ENCODE results near the gene ZNF827. TPM values are rescaled to one million over a fixed set of nuclear protein-coding genes. Genes with fewer than 3 reads are reported as not detected.

ZNF827 gene
- polyA plus RNA-seq, 3 donors, result 26.5 to 38.1 (median 30.5) TPM

DNA sequence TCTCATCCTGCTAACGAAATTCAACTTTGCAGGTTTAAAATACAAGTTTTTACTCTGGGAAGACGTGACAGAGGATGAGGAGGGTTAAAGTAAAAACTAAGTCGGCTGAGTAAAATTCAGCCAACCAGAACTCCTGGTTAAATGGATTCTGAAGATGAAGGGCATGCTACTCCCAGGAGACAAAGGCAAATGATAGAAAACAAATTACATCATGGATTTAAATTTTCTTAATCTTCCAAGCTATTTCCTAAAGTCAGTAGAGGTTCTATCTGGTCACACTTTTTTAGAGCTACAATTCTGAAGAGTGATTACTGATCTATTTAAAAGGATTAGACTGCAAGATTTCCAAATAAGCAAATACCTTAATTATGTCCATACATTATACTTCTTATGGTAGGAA is 47.9 kb downstream of the ZNF827 start:
- no peak for DNase-seq (ENCODE audit: low read depth in 3 of 3, low spot score in 2 of 3)

DNA sequence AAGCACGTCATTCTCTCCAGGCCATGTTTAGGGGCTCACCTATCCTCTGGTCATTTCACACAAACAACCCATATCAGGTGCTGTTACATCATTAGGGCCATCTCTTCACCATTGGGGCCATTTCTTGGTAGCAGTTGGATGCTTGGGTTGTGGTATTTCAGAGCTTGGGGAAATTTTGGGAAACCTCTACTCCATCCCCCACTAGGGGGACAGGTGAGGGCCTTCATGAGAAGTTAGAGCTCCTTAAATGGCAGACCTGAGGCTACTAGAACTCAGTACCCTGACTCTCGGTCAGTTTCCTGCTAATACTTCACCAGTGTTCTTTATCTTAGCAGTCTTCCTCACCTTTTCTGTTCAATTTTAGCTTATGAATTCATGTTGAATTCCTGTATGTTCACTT is 50.2 kb downstream of the ZNF827 start:
- DNase-seq (ENCODE audit: low read depth in 3 of 3, low spot score in 2 of 3), result no peak

DNA sequence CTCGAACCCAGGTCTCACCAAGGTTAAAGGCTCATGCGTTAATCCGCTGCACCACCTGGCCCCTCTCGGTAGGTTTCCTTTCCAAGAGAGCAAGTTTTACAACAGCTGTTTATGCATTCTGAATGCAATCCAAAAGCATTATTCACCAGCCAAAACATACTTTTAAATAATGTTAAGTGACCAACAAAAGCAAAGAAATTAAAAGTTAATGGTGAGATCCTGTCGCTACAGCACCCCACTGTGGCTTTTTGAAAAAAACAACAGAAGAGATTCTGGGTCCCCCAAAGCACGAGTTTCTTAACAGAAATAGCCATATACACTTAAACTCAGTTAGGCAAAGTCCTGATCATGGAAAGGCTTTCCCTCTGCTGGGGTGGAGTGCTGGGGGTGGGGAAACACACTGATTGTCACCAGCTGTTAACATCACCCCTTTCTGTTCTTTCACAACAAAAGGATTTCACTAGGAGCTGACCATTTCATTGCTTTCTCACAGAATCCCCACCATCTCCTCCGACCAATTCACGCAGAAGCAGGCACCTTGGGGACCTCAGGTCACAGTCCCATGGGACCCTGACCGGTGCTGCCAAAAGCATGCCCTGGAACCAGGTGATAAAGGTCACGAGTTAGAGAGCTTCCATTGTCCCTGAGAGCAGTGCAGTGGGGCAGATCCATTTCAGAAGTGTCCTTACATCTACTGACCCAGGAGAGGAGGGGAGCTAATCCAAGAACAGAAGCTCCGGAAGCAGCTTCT is 51.2 kb downstream of the ZNF827 start:
- no peak for DNase-seq (ENCODE audit: low read depth in 3 of 3, low spot score in 2 of 3)

DNA sequence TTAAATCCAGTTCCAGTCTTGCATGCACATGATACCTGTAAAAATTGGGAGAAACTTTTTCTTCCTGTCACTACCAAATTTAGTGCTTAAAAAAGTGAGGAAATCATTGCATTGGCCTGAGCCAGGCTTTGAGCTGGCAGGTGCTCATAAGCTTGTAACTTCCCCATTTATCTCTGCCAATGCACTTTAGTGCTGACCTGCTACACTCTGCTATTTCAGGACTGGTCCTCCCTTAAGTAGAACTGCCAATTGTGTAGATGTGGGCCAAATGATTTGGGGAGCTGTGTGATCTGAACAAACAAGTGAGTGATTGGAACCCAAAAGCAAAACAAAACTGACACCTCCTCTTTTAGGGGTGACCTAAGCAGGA is 51.8 kb downstream of the ZNF827 start:
- no peak for DNase-seq (ENCODE audit: low read depth in 3 of 3, low spot score in 2 of 3)

DNA sequence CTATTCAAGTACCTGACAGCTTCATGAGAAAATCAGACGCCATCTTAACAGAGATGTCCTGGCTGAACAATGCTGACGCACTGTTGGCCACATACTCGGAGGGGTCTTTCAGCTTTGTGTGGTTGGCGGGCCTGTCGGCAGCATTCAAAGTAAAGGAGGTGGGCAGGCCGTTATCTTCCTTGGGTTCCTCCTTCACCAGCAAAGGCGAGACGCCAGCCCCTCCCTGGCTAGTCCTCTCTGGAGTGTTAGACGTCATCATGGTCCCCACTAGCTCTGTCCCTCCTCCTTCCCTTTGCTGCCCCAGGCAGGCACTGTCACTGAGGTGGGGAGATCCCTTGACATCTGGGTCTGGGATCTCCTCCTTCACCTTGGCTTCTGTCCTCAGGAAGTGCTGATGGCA is 53.0 kb downstream of the ZNF827 start:
- DNase-seq (ENCODE audit: low read depth in 3 of 3, low spot score in 2 of 3), result no peak

DNA sequence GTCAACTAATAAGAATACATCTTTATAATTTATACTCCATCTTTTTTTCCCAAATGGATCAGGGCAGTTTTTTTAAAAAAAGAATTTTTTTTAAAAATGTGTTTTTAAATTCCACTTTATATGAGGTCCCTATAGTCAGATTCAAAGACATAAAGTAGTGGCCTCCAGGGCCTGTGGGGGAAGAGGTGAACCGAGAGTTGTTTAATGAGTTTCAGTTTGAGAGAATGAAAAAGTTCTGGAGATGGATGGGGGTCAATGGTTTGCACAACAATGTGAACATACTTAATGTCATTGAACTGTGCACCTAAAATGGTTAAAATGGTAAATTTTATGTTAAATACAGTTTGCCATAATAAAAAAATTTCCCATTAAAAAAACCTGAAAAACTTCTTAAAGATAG is 53.8 kb downstream of the ZNF827 start:
- no peak for DNase-seq (ENCODE audit: low read depth in 3 of 3, low spot score in 2 of 3)

DNA sequence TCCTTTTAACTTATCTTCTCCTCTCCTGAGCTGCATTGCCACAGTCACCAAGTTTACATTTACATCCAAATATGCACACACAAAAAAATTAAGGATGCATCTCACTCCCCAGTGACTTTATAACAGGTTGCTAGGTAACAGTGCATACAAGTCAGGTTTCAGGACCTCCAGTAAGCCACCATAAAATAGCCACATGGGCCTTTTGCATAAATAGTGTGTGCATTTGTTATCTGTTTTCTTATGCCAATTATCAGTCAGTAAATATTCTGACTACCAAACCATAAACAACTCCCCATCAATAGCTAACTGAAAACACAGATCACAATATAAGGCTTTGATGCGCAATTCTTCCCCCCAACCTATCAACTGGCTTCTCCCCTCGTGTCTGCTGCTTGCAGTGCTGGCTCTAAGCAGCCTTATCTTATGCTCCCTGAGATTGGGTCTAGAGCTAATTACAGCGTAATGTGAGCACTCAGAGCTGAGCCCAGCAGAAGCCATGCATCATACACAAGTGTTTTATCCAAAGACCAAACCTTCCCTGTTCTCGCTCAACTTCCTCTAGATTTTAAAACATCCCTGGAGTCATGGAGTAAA is 55.4 kb downstream of the ZNF827 start:
- no peak for DNase-seq (ENCODE audit: low read depth in 3 of 3, low spot score in 2 of 3)

DNA sequence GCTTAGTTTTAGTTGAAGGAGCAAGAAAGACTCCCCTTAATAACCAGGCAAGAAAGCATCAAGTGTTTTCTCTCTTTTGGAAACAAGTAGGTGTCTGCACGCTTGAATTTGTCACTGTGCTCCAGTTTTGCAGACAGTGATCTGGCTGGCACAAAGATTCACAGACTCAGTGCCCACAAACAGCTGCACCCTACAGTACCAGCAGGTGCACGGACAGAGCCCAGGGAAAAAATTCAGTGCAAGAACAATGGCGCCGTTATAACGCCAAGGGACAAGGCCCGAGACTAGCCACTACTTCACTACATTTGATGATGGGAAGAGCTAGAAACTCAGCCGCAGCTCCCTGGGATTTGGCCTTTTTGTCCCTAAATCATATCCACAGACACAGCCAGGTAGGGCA is 56.0 kb downstream of the ZNF827 start:
- DNase-seq (ENCODE audit: low read depth in 3 of 3, low spot score in 2 of 3), result no peak

DNA sequence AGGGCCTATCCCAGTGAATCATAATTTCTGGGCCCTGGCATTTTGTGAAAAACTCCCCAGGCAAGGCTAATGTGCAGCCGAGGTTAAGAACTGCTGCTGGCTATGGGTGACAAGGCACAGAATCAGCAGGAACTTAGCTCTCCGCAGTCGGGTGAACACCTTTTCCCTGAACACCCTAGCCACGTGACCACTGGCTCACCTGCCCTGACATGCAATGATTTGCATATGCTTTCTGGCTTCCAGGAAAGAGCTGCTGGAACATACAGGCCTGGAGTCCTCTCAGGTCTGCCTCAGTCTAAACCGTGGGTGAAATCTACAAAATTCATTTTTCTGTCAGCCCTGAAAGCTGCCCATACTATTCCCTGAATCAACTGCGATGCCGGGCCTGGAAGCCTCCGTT is 56.6 kb downstream of the ZNF827 start:
- DNase-seq (ENCODE audit: low read depth in 3 of 3, low spot score in 2 of 3), result peak in 1 of 3 donors; percentile 50

DNA sequence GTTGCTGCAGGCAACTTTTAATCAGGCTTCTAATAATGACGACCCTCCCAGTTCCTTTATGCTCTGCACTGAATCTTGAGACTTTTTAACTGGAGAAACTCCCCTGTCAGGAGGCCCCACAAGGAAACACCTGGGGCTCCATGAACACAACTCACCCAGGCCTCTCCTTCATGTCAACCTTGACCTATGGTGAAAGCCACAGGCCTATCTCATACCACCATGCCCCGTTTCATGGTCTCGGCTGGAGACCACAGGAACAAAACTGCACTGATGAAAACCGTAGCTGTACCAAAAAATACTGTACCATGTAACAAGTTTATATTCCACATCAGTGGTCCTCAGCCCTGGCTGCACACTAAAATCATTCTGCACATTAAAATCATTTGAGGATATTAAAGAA is 57.0 kb downstream of the ZNF827 start:
- DNase-seq (ENCODE audit: low read depth in 3 of 3, low spot score in 2 of 3), result no peak

DNA sequence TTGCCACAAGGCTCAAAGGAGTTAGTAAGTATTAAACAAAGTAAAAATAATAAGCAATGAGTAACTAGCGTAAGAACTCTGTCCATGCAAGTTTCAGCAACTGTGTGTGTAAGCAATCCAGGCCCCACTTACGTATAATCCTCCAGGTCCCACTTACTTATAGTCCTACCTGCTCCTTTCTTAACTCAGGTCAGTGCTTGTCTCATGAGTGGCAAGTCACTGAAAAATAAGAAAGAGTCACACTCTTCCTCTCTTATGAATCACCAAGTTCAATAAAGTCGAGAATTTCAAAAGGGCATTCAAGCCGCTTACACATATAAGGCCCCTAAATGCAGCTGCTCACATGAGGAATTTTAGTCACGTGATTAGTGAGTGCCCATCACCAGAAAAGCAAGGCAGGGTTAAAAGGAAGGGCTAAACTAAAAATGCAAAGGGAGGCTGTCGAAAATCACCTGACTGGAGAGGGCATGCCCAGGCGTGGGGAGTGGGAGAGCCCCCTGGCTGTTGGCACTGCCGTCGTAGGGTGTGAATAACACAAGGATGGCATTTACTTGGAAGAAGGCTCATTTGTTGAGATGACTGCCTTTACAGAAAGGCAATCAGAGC is 58.2 kb downstream of the ZNF827 start:
- no peak for DNase-seq (ENCODE audit: low read depth in 3 of 3, low spot score in 2 of 3)

DNA sequence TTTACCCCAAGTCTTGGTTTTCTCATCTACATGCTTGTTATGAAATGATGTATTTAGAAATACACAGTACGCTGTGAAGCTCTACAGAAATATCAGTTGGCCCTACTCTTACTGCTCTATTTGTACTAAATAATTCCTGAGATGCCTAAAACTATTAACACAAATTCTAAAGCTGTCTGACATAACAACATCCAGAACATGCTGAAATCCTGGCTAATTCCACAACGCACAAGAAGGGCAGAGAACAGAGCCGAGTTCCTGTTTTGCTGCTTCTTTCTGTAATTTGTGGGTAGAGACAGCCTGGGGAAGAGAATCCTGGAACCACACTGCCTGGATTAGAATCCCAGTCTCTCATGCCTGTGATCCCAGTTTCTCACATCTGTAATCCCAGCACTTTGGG is 59.0 kb downstream of the ZNF827 start:
- no peak for DNase-seq (ENCODE audit: low read depth in 3 of 3, low spot score in 2 of 3)

DNA sequence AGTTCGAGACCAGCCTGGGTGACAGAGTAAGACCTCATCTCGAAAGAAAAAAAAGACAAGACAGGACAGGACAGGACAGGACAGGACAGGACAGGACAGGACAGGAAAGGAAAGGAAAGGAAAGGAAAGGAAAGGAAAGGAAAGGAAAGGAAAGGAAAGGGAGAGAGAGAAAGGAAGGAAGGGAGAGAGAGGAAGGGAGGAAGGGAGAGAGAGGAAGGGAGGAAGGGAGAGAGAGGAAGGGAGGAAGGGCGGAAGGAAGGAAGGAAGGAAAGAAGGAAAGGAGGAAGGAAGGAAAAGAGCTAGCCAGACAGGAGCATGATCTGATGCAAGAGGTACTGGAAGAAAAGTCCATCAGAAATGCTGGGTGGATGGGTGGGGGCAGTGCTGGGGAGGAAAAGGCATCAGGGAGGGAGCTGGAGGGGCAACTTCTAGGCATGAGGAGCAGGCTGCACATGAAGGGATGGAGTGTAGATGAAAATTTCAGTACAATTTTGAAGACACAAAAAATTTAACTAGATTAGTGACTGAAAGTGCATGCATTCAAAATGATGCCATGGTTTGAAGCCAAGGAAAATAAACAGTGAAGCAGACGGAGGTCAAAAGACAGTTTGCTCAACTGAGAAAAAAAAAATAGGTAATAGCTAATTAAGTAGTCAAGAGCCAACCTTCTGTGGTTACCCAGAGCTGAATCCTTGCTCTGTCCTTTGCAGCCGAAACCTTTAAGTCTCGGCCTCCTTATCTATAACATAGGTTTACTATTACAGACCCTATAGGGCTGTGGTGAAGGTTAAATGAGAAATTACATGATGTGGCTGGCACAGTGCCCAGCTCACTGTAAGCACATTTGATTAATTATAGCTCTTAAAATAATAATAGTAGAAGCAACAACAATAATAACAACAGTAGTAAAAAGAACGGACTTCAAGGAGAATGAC is 59.9 kb downstream of the ZNF827 start:
- no peak for DNase-seq (ENCODE audit: low read depth in 3 of 3, low spot score in 2 of 3)

DNA sequence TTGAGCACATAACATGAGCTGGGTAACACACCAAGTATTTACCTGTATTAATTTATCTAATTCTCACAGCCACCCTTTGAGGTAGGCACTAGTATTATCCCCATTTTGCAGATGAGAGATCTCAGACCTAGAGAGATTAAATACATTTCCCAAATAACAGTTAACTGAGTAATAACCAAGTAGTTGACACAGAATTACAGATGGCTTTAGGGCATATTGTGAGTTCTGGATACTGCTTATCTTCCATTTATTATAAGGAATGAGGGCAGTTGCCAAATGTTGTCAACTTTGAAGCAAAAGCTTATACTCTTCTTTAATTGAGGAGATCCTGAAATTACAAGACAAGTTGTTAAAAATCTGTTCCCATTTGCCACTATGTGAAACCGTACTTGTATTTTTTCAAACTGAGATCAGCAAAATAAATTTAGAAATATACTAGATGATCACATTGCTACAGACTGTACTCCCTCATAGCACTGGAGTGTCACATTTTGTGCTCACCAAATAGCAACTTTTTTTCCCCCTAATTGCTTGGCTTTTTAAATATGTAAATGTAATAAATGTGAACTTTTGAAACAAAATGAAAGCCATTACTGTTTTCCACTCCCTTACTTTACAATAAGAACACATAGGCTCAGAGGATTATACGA is 62.0 kb downstream of the ZNF827 start:
- DNase-seq (ENCODE audit: low read depth in 3 of 3, low spot score in 2 of 3), result no peak

DNA sequence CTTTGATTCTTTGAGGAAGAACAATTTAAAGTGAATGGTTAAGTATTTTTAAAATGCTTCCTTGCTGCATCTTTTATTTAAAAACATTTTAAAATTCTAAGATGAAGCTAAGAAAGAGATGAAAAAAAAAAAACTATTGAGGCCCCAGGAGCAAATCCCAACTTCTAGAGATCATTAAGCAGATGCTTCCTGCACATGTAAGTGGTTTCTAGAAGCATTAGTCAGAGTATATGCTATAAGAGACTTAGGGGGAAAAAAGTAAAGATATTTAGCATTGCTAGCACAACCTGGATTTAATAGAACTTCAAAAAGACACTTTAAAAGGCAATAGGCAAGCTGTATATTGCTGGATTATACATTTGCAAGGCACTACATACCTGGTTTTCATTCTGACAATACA is 64.7 kb downstream of the ZNF827 start:
- DNase-seq (ENCODE audit: low read depth in 3 of 3, low spot score in 2 of 3), result no peak

DNA sequence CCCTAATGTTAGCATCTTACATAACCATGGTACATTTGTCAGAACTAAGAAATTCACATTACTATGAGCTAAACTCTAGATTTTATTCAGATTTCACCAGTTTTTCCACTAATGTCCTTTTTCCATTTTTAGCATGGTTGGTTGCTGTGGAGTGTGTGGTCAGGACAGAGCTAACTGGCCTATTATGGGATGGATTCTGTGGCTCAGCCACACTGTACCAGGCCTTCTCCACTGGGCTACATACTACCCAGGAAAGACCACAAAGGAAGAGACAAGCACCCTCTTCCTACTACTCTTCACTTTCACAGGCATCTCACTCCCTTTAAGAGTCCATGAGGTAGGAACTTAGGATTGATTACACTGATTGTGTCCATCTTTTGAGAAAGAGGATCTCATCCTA is 67.4 kb downstream of the ZNF827 start:
- no peak for DNase-seq (ENCODE audit: low read depth in 3 of 3, low spot score in 2 of 3)

DNA sequence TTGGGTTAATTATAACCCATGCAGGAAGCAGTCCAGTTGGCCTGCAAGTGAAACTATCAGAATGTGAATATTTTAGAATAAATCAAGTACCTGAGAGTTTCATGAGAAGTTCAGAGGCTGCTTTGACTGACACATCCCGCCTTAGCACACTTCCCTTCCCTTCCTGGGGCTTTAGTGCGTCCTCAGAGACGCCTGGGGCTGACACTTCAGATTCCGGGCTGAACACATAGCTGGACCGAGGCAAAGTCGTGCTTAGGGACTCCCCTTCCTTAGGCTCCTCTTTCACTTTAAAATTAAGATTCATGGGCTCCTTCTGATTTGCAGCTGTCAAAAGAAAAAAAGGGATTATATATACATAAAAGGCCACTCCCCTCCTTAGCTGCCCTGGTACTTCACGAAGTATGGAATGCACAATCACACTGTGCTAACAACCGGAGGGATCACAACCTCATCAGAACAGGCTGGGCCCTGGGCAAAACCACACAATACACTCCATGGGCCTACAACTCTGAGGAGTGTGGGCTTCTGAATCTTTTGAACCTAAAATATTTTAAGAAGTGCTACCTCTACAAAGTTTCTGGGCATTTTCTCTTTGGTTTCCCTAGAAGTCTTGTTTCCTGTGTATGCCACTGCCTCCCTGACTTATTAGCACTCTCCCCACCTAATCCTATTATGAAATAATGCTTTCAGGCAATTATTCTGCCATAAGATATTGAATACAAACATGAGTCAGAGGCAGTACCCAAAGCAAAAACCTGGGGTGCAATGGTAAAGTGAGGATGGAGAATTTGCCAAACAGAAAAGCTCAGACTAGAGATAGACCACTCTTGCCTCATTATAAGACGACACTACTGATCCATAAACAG is 68.2 kb downstream of the ZNF827 start:
- DNase-seq (ENCODE audit: low read depth in 3 of 3, low spot score in 2 of 3), result no peak

DNA sequence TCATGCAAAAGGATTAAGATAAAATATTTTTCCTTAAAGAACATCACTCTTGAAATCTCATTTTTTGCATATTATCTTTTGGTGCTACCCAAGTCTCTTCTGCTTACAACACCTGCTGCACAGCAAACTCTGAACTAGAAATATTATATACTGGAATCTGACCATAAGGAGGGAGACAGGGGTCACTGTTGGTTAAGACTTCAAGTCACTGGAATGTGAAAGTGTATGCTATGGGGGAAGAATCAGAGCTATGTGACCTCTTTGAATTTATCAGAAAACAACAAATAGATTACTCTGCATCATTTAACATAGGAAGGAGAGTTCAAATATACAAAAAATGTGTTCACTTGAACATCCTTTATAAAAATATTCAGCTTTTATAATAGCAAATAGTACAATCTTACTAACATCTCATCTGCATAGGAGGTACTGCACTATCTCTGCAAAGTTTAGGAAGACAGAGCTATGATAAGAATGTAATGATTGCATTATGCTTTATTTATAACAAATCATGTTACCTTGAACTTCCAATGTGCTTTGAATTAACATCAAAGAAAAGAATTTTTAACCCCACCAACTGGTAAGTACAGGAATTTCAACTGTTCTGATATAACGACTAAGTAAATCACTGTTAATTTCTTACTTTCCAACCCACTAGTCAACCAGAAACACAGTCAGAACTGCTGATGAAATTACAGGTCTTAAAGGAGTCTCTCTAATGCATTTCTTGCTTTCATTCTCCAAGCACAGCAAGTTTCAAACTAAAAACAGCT is 69.8 kb downstream of the ZNF827 start:
- DNase-seq (ENCODE audit: low read depth in 3 of 3, low spot score in 2 of 3), result no peak

DNA sequence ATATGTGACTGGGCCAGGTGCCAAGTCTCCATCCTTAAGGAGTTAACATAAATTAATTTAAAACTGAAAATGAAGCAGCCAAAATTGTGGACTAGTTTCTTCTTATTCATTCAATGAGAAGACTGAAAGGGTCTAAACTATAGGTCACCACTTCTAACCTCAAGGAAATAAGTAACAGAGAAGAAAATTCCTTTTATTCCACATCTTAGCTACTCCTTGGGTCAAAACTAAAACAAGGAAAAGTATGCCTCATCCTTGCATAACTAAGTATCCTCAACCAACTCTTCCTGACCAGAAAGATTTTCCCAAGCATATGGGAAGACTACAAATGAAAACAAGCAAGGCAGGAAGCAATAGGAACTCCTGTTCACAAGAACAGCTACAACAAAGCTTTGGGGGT is 71.2 kb downstream of the ZNF827 start:
- DNase-seq (ENCODE audit: low read depth in 3 of 3, low spot score in 2 of 3), result no peak
